HTR-8/SVneo (cell line): ENCODE results near the gene GPN2.
A peak's percentile ranks its signal among the peaks of the same experiment; 100 is the strongest.
"Not testable (repeated sequence)": the region's sequence is repeated elsewhere in the genome, so short reads cannot be mapped to it uniquely, and the experiment has no call there.

Source experiments
- DNase-seq: peaks from one replicate; pipeline ENCODE4 v3.0.0; 2011; ENCODE audit warnings: low spot score, mixed read lengths; ENCODE audit not compliant: insufficient read length
- FAIRE-seq: peaks from 2 replicates; lab custom pipeline; 2011; peaks lifted over from hg19 to GRCh38; lab: Jason Lieb, UNC

Gene GPN2

DNA sequence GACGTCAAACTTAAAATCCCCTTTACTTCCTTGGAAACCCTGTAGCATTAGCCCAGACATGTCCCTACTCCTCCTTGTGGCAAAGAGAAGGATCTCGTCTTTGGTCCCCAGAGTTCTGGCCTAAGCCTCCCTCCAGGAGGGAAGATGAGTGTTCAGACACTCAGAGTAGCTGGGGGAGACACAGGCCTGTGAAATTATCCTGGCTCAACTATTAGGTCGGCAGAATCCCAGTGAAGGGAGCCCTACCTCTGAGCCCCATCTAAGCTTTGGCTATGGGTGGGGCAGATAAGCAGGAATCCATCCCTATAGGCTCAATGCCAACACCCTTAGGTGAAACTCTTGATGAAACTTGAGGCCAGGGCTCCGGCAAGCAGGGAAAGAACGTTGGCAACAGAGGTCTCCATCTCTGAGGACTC lies 28.8 kb downstream of the GPN2 start:
- FAIRE-seq: no peak
- DNase-seq: peak; percentile 36

DNA sequence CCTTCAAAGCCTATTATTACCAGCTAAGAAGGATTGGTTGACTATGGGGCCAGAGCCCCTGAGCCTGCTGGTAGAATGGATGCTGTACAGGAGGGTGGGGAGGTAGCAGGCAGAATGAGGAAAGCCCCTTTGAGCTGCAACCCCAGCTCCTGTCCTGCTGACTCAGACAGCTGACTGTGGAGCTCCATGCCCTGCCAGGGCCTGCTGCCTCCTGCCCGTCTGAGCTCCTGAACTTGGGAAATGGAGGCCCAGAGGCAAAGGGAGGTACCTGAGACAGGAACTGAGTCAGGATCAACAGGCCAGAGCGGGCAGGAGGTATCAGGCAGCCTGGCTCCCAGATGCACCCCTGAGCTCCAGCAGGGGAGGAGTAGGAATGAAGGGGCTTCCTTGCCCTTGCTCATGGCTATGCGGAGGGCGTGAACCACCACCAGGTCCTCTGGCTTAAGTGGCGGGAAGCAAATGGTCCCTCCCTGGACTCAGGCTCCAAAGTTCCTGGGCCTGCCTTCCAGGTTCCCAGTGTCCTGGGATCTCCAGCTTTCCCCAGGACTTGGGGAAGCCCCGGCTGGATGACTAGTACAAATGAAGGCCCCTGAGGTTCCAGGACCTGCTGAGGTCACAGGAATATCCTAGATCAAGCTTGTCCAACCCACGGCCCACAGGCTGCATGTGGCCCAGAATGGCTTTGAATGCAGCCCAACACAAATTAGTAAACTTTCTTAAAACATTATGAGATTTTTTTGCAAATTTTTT lies 31.0 kb downstream of the GPN2 start:
- DNase-seq (no peak), FAIRE-seq (no peak)

DNA sequence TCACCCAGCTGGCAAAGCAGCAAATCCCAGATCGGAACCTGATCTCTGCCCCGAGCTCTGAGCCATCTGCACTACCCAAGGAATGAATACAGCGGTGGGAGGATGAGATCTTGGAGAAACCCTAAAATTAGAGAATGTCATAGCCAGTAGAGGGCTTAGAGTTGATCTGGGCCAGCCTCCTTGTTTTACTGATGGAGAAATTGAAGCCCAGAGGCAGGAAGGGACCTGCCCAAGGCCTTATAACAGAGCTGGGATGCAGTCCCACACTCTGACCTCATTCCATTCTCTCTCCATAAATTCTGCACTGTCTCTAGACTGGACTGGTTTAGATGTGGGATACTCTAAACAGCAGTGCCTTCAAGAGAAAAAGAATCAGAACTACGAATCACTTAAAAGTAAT lies 31.9 kb downstream of the GPN2 start:
- FAIRE-seq: no peak
- no peak for DNase-seq

DNA sequence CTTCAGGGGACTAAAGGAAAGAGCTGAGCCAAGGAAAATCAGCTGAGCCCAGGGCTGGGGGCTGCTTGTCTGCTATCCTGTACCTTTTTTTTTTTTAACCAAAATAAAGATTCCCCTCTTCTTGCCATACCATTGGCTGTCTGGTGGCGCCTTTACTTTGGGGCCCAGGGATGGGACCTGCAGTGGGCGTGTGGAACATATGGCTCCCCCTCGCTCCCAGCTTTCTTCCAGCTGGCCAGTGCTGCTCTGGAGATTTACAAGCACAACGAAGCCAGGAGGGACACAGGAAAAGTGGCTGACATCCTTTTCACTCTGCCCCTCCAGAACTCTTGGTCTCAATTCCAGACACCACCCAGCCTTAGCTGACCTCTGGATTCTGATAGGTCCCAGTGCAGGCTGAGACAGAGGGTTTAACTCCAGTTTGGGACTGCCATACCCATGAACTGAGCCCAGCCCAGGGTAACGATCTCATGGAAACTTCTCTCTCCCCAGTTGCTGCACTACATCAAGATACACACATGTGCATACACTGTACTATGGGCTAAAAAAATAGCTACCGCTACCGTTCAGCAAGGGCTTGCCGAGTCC lies 32.5 kb downstream of the GPN2 start:
- DNase-seq: no peak
- no peak for FAIRE-seq

DNA sequence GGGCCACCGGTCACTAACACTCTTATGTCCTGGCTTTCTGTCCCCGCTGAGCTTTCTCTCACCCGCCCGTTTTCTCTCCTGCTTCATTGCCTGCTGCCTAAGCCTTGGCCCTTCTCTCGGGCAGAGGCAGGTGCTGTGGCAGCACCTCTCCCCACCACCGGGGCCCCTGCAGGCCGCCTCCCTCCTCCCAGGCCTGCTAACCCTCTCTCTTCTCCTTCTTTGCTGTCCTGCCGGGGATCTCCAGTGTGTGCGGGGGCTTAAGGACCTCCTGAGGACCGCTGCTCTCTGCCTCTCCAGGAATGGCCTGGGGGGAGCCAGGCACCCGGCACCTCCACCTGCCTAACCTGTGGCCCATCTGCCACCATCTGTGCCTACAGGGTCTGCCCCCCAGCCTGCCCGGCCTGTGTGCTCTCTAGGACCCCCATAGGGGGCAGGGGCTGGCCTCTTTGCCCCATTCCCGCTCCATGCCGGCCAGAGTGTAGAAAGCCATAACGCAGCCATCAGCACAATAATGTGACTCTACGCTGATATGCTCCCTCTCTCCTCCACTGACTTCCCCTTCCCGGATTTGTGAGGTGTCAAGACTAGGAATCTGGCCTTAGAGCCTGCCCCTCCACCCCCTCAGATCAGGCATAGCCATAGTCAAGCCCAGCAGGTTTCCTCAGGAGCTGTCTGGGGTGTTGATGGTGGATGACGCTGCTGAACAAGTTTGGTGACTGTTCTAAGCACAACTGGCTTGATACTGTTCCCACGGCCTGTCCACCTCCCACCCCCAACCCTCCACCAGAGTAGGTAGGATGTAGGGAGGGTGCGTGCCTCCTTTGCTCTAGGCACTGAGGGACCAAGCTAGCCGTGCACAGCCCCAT lies 33.2 kb downstream of the GPN2 start:
- FAIRE-seq: no peak

DNA sequence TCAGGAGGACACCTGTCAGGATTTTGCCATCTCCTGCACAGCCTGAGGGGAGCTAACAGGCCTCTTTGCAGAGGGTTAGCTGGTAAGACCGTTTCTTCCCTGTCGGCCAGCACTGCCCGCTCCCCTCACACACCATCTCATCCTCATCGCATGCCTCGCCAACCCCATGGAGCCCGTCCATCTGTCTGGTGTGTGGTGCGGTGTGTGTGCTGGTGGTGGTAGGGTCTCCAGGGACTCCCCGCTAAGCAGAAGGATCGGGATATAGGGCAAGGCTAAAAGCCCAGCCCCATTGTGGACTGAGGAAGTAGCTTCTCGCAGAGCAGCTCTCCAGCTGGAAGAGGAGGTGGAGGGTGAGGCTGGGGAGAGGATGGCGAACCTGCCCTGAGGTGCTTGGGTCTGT lies 33.9 kb downstream of the GPN2 start:
- FAIRE-seq (no peak), DNase-seq (no peak)

More for the DNA sequence above, 33.2 kb downstream of the GPN2 start:
- no peak for DNase-seq

DNA sequence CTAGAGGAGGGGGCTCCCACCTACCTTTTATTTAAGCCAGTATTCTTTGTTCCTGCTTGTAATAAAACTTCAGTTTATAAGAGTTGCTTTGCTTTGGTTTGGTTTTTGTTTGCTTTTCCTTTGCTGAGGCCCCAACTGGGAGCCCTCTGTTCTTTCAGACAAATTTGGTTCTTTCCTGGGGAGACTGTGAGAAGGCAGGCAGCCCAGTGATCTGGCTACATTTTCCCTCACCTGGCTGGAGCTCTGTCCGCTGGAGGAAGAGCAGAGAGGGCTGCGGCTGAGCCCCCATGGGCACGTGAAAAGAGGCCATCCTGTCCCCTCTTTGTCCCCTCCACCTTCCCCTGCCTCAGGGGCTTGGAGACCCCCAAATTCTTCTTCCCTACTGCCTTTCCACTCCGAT lies 34.4 kb downstream of the GPN2 start:
- no peak for FAIRE-seq
- no peak for DNase-seq

DNA sequence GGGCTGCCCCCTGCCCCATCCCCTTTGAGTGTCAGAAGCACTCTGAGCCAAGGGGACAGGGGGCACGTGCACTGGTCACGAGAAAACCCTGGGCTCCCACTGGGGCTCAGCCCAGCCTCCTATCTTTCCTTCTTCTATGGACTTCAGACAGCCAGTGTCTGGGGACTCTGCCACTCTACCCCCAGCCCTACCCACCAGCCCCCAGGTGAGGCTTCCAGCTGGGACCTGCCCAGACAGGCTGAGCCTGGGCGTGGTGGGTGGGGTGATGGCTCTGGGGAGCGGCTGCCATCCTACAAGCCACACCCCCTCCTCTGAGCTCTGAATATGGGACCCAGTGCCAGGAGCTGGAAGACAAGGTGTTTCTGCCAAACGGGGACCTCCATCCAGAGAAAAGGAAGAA lies 35.2 kb downstream of the GPN2 start:
- DNase-seq (no peak), FAIRE-seq (no peak)

DNA sequence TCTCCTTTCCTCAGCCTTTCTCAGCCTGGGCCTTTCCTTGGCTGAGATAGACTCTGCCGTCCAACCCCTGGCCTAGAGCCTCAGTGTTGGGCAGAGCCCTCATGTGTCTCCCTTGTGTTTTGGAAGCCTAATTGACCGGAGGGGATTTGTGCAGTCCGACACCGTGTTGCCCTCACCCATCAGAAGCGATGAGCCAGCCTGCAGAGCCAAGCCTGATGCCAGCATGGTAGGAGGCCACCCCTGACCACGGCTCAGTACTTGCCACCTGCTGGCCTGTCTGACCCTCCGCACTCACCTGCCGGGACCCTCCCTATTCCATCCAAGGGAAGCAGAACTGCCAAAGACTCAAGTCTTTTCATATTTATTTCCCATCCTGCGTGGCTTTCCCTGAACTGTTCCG lies 36.5 kb downstream of the GPN2 start:
- DNase-seq (no peak), FAIRE-seq (no peak)

DNA sequence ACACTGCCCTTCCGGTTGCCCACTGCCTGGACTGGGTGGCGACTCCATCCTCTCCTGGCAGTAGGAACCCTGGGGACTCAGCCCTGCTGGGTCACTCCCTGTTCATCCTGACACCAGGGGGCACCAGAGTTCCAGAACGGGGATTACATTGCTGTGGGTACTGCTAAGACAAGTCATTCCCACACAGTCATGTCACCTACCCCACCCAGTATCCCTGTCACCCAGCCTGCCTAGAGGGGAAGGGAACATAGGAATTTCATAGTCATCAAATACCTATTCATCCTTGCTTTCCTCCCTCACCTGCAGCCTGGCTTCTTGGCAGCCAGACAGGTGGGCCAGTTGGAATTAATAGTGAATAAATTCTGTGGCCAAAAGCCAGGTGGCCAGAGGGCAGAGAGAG lies 36.9 kb downstream of the GPN2 start:
- peak; percentile 75 for DNase-seq

DNA sequence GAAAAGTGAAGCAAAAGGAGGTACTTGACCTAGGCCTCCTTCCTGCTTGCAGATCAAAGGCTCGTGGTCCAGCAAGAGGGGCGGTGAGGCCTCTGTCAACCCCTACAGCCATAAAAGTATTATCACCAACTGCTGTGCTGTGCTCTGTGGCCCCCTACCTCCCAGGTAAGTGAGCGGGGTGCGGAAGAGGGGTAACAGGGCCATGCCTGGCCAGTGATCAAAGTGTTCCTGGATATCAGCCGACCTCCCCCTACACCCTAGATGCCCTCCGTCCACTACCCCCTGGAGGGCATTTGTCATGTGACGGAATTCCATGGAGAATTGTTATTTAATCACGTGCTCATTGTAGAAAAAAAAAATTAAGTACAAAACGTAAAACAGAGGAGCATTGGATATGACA lies 37.4 kb downstream of the GPN2 start:
- DNase-seq (no peak), FAIRE-seq (no peak)

More for the DNA sequence above, 36.9 kb downstream of the GPN2 start:
- peak; percentile 76 for FAIRE-seq

DNA sequence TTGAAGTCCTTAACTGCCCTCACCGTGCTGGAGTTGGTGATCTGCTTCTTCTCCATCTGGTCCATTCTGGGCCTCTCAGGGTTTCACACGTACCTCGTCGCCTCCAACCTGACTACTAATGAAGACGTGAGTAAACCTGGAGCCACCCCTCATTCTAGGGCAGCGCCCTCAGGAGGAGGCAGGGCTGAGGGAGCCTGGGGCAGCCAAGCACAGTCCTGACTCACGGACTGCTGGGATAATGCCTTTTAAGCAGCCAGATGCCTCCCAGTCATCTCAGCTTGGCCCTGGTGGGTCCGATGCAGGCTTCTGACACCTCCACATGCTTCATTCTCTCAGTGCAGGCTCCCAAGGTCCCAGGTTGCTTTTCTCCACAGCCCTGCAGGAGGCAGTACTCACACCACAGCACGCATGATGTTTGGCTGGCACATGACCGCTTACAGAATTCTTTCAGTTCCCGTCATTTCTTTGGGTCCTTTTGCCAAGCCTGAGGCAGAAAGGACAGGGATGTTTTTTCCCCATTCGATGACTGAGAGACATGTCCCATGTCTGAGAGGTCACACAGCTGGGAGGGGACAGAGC lies 38.9 kb downstream of the GPN2 start:
- DNase-seq (no peak), FAIRE-seq (no peak)

DNA sequence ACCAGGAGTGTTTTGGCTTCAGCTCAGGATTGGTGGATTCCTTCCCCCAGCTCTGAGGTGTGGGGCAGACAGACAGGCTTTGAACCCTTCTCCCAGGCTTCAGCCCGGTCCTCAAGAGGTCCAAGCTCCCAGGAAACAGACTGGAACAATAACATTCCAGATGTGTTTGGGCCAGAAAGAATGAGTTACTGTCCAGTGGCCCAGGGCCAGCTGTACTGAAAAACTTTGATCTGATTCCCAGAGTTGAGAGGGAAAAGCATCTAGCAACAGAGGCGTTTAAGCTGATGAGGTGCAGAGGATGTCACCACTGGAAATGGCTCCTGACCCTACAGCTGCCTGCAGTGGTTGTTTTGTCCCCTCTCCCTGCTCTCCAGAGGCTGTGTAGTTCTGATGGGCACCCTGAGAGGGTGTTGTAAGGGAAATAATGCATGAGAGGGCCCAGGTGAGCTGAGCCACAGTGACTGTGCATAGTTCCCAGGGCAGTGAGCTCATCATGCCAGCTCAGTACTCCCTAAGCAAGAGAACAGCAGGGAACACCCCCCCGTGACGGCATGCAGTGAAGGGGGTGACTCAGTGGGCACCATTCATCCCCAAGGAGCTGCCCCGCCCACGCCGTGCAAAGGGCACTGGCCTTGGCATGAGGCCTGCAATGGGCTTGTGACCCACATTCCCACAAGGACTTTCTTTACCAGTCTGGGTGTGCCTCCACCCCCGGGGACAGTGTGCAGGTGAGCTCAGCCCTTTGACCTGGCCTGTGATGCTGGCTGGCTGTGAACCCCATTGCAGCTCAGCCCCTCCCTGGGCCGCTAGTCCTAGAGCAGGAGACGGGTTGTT lies 40.9 kb downstream of the GPN2 start:
- no peak for DNase-seq

DNA sequence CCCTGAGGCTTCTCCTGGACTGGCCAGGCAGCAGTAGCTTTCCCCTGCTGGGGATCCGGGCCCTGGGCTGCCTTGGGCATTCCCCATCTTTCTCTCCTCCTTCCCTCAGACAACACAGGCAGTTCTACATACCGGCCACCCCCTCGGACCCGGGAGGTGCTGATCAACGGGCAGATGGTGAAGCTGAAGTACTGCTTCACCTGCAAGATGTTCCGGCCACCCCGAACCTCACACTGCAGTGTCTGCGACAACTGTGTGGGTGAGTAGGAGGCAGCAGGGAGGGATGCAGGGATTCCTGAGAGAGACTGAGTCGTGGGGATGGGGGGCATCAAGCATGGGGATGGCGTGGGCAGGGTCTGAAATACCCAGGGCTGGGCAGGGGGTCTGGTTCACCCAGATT lies 41.6 kb downstream of the GPN2 start:
- no peak for DNase-seq
- FAIRE-seq: no peak

More for the DNA sequence above, 40.9 kb downstream of the GPN2 start:
- FAIRE-seq: no peak

DNA sequence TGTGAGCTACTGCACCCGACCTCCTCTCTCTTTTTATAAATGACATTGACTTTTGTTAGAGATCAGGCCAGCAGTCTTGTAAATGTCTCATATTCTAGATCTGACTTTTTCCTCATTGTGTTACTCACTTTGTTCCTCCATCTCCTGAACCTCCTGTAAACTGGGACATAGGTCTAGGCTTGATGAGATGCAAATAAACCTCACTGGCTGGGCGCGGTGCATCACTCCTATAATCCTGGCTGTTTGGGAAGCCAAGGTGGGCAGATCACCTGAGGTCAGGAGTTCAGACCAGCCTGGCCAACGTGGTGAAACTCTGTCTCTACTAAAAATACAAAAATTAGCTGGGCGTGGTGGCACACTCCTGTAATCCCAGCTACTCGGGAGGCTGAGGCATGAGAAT lies 42.3 kb downstream of the GPN2 start:
- not testable (repeated sequence) for DNase-seq, FAIRE-seq

DNA sequence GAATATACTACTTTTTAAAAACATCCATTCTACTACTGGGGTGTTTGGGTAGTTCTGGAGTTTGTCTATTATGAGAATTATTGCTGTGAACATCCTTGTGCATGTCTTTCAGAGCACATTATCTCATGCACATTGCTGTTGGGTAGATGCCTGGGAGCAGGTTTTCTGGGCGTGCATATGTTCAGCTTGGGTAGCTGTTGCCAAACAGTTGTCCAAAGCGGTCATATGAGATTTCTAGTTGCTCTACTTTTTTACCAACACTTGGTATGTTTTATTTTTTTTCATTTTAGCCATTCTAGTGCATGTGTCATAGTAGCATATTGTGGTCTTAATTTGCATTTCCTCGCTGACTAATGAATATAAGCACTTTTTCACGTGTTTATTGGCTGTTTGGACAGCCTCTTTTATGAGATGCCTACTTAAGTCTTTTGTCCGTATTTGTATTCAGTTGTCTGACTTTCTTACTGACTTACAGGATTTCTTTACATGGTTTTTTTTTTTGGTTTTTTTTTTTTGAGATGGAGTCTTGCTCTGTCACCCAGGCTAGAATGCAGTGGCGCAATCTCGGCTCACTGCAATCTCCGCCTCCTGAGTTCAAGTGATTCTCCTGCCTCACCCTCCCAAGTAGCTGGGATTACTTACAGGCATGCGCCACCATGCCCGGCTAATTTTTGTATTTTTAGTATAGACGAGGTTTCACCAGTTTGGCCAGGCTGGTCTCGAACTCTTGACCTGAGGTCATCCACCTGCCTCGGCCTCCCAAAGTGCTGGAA lies 45.5 kb downstream of the GPN2 start:
- no peak for FAIRE-seq
- no peak for DNase-seq

DNA sequence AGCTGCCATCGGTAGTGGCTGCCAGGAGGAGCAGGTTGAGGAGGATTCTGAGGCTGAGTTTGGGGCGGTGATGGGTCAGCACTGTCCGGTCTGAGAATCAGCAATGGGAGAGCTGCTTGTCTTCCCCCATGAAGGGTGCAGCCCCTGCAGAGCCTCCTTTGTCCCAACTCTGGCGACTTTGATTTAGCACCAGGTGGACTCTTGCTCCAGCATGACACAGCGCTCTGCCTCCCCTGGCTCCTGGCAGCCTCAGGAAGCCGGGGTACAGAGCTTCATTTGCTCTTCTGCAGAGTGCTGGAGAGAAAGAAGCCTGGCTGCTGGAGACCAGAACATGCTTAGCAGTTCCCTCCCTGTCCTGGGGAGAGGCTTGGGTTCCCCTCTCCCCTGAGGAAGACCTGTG lies 50.3 kb downstream of the GPN2 start:
- DNase-seq (no peak), FAIRE-seq (no peak)

DNA sequence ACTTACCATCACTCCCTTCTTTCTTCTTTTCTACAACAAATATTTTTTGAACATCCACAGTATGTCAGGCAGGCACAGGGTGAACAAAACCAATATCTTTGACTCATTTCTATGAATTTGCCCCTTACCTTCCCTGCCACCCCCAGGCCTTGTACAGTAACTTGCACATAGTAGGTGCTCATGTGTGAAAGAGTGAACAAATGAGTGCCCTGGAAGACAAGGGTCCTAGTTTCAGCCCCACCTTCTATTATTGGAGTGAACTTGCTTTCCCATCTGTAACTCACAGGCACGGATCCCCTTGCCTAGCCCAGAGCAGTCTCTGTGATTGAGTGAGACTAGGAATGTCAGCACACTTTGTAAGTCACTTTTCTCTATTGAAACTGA lies 50.8 kb downstream of the GPN2 start:
- no peak for DNase-seq
- no peak for FAIRE-seq
